NCI-H226 (cell line): ENCODE results near the gene KLHDC4.
"Not testable (repeated sequence)": the region's sequence is repeated elsewhere in the genome, so short reads cannot be mapped to it uniquely, and the experiment has no call there.

Experiments used
- DNase-seq: peaks from one replicate; pipeline ENCODE4 v3.0.0-alpha.2; 2015

The KLHDC4 gene

GRCh38 chr16:87765776-87766484 lies at the start of gene KLHDC4:
Gene KLHDC4 (minus strand): TSS chr16:87765986. CDS start chr16:87765890, 96 bp downstream.
- DNase-seq: peak; percentile 79

DNA sequence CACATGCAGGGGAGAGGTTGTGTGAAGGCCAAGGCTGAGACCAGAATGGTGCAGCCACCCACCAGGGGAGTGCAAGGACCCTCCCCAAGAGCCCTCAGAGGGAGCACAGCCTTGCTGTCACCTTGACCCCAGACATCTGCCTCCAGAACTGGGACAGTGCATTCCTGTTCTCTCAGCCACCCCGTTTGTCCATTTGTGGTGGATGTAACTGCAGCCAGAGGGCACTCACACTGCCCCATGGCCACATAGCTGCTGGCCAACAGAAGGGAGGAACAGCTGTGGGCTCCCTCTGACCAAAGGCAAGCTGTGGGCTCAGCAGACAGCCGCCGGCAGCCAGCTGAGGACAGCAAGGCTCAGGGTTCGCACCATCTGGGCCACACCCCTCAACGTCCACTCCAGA lies 49.8 kb upstream of the KLHDC4 start:
- DNase-seq: no peak

- no peak for DNase-seq
Observed at GRCh38 chr16:87812200-87812656, 46.4 kb upstream of the KLHDC4 start.

- DNase-seq: not testable (repeated sequence)
Observed at GRCh38 chr16:87811454-87811853, 45.7 kb upstream of the KLHDC4 start.

- DNase-seq: no peak
Observed at GRCh38 chr16:87809150-87809902, 43.5 kb upstream of the KLHDC4 start.

GRCh38 chr16:87808108-87808507 lies 42.3 kb upstream of the KLHDC4 start:
- DNase-seq: no peak

DNA sequence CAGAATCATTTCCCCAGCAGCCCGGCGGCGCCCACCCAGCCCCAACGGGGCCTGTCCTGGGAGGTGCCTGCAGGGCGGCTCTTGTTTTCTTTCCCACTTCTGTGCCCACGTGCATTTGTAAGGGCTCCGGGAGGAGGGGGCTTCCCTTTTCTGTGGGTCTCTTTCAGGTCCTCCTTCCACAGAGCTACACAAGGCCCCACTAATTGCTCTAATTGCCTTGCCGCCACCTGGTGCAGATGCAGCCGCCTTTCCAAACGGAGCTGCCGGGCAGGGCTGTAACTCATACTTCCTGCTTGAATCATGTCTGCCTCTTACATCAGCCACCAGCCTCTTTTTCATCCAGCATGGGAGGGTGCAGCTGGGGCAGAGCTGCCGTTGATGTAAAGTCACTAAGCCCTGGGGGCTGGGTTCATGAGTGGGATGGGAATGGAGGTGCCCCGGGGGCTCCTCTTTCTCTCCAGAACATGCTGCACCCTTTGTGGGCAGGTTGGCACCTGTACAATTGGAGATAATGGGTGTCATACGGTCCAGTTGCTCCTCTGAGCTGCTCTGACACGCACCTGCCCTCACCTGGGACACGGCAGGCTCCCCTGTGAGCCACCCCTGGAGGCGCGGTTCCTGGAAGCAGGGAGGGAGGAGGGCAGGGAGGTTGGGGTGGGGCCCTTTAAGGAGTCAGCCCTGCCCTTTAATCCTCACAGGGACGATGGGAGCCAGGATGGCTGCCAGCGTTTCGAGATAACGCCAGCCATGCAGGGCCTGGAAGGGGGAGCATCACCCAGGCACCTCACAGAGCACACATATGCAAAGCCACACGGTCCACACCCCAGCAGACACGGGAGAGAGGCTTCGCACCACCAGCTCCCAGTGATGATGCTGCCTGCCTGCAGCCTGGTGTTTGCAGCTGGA lies 41.1 kb upstream of the KLHDC4 start:
- peak; percentile 88 for DNase-seq

DNA sequence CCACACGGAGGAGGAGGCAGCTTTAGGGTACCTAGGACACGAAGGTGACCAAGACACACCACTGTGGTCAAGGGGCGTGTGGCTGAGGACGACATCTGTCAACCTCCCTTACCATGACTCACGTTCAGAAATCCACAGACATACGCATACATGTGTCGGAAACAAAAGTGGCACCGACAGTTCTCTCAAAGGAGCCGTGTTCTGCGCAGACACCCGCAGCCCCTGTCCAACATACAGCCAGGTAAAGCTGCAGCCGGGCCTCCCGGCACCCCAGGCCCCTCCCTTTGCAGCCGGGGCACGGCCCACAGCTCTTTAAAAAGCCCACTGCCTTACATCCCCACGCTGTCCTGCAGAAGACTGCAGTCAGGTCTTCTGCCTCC lies 40.5 kb upstream of the KLHDC4 start:
- no peak for DNase-seq

DNA sequence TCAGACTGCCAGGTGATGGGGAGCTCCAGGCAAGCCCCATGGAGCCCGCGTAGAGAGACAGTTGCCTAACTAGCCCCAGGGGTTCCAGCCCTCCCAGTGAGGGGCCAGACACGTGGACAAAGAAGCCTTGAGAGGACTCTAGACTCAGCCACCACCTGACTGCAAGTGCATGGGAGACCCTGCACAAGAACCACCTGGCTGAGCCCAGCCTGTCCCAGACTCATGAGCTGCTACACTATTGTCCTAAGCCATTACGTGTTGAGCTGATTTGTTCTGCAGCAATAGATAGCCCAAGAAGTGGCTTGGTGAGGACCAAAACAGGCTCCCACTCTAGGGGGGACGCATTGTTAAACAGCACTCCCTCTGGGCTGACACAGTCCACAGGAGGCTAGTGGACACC lies 37.6 kb upstream of the KLHDC4 start:
- DNase-seq: no peak

DNA sequence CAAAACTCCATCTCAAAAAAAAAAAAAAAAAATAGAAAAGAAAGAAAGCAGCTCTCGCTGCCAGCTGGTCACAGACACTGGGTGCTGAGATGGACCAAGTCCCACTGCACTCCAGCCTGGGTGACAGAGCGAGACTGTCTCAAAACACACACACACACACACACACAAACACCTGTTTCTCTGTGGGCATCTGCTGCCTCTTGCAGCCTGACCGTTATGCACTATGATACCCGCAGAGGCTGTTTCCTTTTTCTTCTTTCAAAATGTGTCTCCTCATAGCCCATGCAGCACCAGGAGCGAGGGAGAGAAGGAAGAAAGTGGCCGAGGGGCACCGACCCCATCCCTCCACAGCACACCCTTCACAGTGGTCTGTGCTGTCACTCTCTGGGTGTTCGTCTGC lies 36.9 kb upstream of the KLHDC4 start:
- DNase-seq: no peak

DNA sequence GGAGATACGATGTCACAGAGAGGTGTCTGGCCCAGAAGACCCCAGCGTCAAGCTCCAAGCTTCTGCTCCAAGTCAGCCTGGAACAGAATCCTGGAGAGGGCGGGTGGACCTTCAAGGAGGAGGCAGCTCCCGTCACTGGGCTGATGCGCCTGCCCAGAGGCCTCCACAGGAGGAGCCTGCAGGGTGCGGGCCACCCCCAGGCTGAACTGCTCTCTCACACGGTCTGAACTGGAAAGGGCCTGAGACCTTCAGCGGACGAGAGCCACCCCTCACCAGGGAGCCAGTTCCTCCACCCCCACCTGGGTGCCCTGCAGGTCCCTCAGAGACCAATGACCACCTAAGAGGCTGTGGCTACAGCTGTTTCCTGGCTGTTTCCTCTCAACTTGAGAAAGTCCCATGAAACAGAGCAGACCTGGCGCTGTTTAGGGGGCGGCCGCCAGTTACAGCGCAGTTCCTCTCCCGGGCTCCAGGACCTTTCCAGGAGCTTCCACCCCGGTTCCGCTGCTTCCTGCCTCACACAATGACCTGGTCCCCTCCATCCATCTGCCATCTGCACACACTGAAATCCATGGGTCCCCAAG lies 36.0 kb upstream of the KLHDC4 start:
- DNase-seq: no peak

- DNase-seq: no peak
Observed at GRCh38 chr16:87800497-87800896, 34.7 kb upstream of the KLHDC4 start.

DNA sequence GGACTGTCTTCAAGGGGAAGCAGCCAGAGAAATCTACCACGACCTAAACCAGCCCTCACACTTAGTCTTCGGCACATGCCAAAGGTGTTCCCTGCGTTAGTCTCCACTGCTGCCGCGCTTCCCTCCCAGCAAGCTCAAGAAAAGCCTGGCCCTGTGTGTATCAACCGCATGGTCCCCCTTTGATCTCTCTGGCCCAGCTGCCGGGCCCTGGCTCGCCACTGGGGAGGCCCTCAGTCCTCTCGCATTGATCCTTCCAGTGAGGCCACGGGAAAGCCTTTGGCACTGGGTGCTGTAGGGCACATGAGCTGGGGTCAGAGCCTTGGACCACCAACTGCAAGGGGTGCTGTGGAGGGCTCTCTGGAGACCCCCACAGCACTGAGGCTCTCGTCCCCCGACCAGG lies 29.6 kb upstream of the KLHDC4 start:
- no peak for DNase-seq

DNA sequence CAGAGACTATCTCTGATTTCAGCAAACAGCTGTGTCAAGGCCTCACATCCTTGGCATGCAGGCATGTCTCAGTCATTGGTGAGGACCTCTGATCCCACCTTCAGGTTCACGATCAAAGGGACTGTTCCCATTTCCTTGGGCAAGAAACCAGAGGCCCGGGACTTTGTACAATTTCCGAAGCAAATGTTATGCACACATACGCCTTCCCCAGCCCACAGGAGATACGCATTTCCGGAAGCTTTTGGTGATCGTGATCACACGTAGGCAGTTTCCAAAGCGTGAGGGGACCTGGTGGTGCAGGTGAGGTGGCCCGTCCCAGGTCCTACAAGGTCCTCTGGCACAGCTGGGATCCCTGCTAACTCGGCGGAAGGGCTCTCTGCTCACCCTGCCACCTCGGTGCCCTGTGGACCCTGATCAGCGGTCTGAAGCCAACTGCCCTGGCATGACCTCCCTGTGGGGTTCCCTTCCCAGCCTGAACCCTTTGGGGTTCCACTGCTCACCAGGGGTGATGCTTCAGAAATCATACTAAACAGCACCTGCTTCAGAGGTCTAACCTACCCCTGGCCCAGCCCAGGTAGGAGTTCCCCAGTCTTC lies 28.8 kb upstream of the KLHDC4 start:
- no peak for DNase-seq

DNA sequence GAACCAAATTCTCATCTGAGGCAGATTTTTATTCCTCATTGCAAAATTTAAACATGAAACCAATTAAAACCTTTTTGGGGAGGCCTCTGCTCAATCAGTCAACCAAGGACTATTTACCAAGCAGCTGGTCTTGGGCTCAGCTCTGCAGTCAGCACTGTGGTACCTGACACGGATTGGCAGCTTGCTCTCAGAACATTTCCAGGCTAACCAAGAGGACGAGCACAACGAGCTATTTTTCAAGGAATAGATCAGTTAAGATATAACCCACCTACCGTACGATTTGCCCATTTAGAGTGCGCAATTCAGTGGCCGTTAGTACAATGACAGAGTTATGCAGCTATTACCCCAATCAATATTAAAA lies 26.4 kb upstream of the KLHDC4 start:
- no peak for DNase-seq

GRCh38 chr16:87791295-87792204 lies 25.8 kb upstream of the KLHDC4 start:
- DNase-seq: no peak

GRCh38 chr16:87790292-87791100 lies 24.7 kb upstream of the KLHDC4 start:
- DNase-seq: peak; percentile 94

DNA sequence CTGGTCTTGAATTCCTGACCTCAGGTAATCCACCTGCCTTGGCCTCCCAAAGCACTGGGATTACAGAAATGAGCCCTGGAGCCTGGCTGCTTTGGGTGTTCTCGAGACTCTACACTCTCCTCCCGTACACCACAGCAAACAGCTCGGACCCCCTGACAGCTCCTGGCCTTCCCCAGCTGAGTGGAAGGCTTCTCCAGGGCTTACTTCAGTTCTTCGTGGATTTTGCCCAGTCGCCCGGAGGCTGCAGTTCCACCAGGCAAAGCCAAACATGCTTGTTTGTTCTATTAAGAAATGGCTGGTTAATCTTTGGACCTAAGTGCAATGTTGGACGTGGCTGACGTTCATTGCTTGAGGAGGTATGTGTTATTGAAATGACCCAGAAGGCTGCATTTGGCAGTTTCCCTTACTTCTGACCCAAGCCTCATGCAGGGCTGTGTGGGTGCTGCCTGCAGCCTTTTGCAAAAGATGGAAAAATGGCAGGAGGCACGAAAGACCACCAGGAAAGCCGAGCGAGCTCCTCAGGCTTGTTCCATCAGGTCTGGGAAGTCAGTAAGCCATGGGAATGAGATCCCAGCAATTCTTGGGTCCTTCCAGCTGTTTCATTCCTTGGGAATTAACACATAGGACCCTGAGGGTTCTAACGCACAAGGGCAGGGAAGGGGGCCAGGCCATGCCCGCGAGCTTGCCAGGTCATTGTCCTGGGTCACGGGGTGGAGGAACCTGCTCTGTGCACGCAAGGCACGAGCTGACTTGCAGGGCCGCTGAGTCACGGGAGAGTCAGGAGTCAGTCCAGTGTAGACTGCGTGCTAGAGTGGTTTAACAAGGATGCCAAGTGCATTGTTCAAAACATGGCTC lies 23.9 kb upstream of the KLHDC4 start:
- DNase-seq: peak; percentile 97

- not testable (repeated sequence) for DNase-seq
Observed at GRCh38 chr16:87788730-87789436, 23.1 kb upstream of the KLHDC4 start.
